Heart left ventricle (tissue), 13 donors: ENCODE measurements around the gene OSGIN1.

Source experiments
- POLR2A ChIP-seq, 2 donors: fragments of 450-650 bp; IDR thresholded peaks; one replicate each; pipeline ENCODE4 v1.6.1; 2017; ENCODE audit warnings: antibody characterized with exemption in 2 of 2, mild to moderate bottlenecking in 2 of 2, moderate library complexity in 2 of 2
- TF ChIP-seq, protein P1 (sequence below), 12 donors: fragments of 200-600 bp; sonication (generic) in 4 of 12; IDR thresholded peaks; one replicate each; pipeline versions ENCODE4 v1.5.0 to v1.8.0; 2018 to 2022; ENCODE audit warnings: antibody characterized with exemption in 12 of 12, mild to moderate bottlenecking in 5 of 12
- donor health status: ischemic (EF 13 %, LVEDD 7.1; RV severe dilation, severe dysfunction).
- donor health status: DM: no; HTN: yes; CAD: no.
- donor health status: DM: no; HTN: no; CAD: no.
- donor health status: ischemic (EF 25% LVEDD 6.9; RV normal size, moderate dysfunction).
- donor health status: ischemic (EF 25% LVEDD 5.7; RV mildly dilated, moderate dysfunction).
- donor health status: ischemic (EF 35%, LVEDD 5.7; RV mildly dilated, moderate dysfunction).
- donor health status: nonischemic (EF 11% LVEDD 7.7; RV severe dilation, severe dysfunction).
- donor health status: DM: yes; HTN: yes; CAD: no.
- donor health status: PGD.
- donor health status: ischemic (EF 29% LVEDD 5.4; RV normal size, mild dysfunction).
- donor health status: nonischemic (EF 23%, LVEDD 6.1; RV moderate dilation, normal function).

DNA sequence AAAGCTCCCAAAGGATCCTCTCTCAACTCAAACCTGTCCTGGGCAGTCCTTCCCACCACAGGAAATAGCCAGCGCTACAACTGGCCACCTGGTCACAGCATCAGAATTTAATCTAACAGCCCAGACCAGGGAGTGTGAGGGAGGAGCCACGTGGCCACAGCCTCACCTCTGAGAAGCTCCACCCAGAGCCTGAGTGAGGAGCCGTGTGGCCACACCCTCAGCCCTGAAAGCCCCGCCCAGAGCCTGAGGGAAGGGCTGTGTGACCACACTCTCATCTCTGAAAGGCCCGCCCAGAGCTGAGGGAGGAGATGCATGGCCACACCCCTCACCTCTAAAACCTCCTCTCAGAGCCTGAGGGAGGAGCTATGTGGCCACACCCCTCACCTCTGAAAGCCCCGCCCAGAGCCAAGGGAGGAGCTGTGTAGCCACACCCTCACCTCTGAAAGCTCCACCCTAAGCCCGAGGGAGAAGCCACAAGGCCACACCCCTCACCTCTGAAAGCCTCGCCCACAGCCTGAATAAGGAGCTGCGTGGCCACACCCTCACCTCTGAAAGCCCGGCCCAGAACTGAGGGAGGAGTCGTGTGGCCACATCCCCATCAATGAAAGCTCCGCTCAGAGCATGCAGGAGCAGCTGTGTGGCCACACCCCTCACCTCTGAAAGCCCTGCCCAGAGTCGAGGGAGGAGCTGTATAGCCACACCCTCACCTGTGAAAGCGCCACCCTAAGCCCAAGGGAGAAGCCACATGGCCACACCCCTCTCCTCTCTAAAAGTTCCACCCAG is 60.9 kb downstream of the OSGIN1 start:
- TF ChIP-seq, protein P1, sequence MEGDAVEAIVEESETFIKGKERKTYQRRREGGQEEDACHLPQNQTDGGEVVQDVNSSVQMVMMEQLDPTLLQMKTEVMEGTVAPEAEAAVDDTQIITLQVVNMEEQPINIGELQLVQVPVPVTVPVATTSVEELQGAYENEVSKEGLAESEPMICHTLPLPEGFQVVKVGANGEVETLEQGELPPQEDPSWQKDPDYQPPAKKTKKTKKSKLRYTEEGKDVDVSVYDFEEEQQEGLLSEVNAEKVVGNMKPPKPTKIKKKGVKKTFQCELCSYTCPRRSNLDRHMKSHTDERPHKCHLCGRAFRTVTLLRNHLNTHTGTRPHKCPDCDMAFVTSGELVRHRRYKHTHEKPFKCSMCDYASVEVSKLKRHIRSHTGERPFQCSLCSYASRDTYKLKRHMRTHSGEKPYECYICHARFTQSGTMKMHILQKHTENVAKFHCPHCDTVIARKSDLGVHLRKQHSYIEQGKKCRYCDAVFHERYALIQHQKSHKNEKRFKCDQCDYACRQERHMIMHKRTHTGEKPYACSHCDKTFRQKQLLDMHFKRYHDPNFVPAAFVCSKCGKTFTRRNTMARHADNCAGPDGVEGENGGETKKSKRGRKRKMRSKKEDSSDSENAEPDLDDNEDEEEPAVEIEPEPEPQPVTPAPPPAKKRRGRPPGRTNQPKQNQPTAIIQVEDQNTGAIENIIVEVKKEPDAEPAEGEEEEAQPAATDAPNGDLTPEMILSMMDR (IDR thresholded peaks at IDR 0.05), result no peak
- TF ChIP-seq POLR2A (IDR thresholded peaks at IDR 0.05), result no peak
